K562 (cell line): Measurements from ENCODE around the gene GRK4. TPM values are rescaled to one million over a fixed set of nuclear protein-coding genes. Genes with fewer than 3 reads are reported as not detected.
A peak's percentile ranks its signal among the peaks of the same experiment; 100 is the strongest.

ENCODE experiments used
- ATAC-seq: fragments of 200-7000 bp; cut with Tn5 transposase; 3 replicates; pipeline ENCODE4 v1.9.1; 2020; ENCODE audit warnings: moderate library complexity
- BruUV-seq: library from RNA; stranded (reverse); fragments of 400-500 nt; replicated peaks from 2 replicates; lab custom pipeline; 2021; lab: Mats Ljungman, UMichigan
- CTCF ChIA-PET: fragments of 300-600 bp; formaldehyde crosslinking; extraction: SDS; loops from one replicate; lab custom pipeline; 2021; ENCODE audit warnings: low intra/inter-chr PET ratio; lab: Yijun Ruan, JAX
- POLR2A ChIA-PET: fragments of 300-600, 350-650 bp; sonication (Branson Sonifier 250); formaldehyde crosslinking; extraction: SDS; loops from one replicate; lab custom pipeline; 2021; ENCODE audit warnings: antibody characterized with exemption, inconsistent platforms; lab: Yijun Ruan, JAX
- DNase-seq, 4 experiments: peaks; one replicate each; pipeline versions ENCODE4 v3.0.0 to v3.0.0-alpha.2; 2011 to 2018; ENCODE audit warnings: low spot score in 3 of 4, mixed read lengths in 3 of 4; ENCODE audit errors: extremely low read depth in 1 of 4
- FAIRE-seq: peaks from 2 replicates; lab custom pipeline; 2011; peaks lifted over from hg19 to GRCh38; lab: Jason Lieb, UNC
- H2AFZ ChIP-seq: 2 replicates; pipeline ENCODE4 v1.6.0; 2011; ENCODE audit warnings: low read depth, low read length, control low read depth, inconsistent platforms
- H3K27ac ChIP-seq: fragments of 200-600 bp; 3 replicates; pipeline ENCODE4 v1.8.0; 2011; ENCODE audit warnings: low read depth, mild to moderate bottlenecking, control low read depth, inconsistent platforms, low read length, moderate library complexity, mixed read lengths; ENCODE audit errors: extremely low read depth
- H3K27me3 ChIP-seq, 2 experiments: fragments of 300-600 bp in 1 of 2; 2 replicates in 1 of 2; 3 replicates in 1 of 2; pipeline versions ENCODE4 v1.6.0 to v1.8.0; 2011; ENCODE audit warnings: inconsistent platforms in 2 of 2, low read length in 2 of 2, mild to moderate bottlenecking in 1 of 2, mixed read lengths in 1 of 2, moderate library complexity in 1 of 2; ENCODE audit not compliant: control insufficient read depth in 2 of 2, insufficient read depth in 2 of 2
- H3K36me3 ChIP-seq: fragments of 300-600 bp; 3 replicates; pipeline ENCODE4 v1.8.0; 2011; ENCODE audit warnings: mild to moderate bottlenecking, low read length, inconsistent platforms; ENCODE audit not compliant: control insufficient read depth, insufficient read depth
- H3K4me1 ChIP-seq, 2 experiments: fragments of 200-600 bp in 1 of 2; replicated peaks in 1 of 2; 2 replicates in 1 of 2; 3 replicates in 1 of 2; pipeline versions ENCODE4 v1.5.1 to v1.8.0; 2011; ENCODE audit warnings: inconsistent platforms in 2 of 2, low read length in 2 of 2, mild to moderate bottlenecking in 1 of 2, mixed read lengths in 1 of 2, moderate library complexity in 1 of 2; ENCODE audit not compliant: control insufficient read depth in 2 of 2, insufficient read depth in 2 of 2
- H3K4me2 ChIP-seq: 2 replicates; pipeline ENCODE4 v1.6.1; 2011; ENCODE audit warnings: low read length, control low read depth, inconsistent platforms, mixed read lengths; ENCODE audit not compliant: insufficient read depth
- H3K4me3 ChIP-seq: fragments of 200-600 bp; sonication (generic), shearing (Covaris generic); 2 replicates; pipeline ENCODE4 v1.5.1; 2016; ENCODE audit warnings: control low read depth, inconsistent platforms
- H3K79me2 ChIP-seq: fragments of 200-600 bp; 3 replicates; pipeline ENCODE4 v1.8.0; 2011; ENCODE audit warnings: low read length, inconsistent platforms; ENCODE audit not compliant: control insufficient read depth, insufficient read depth
- H3K9ac ChIP-seq, 2 experiments: 2 replicates each; pipeline versions ENCODE4 v1.6.0 to v1.6.1; 2011; ENCODE audit warnings: low read depth in 2 of 2, low read length in 2 of 2, control low read depth in 1 of 2, inconsistent platforms in 1 of 2, mild to moderate bottlenecking in 1 of 2, mixed read lengths in 1 of 2; ENCODE audit not compliant: insufficient read depth in 1 of 2
- H3K9me1 ChIP-seq: one replicate; pipeline ENCODE4 v1.6.0; 2011; ENCODE audit warnings: inconsistent platforms, mild to moderate bottlenecking, low read length, moderate library complexity; ENCODE audit not compliant: control insufficient read depth, insufficient read depth
- H3K9me3 ChIP-seq: replicated peaks from 2 replicates; pipeline ENCODE4 v1.5.1; 2011; ENCODE audit warnings: low read depth, low read length, inconsistent platforms; ENCODE audit not compliant: control insufficient read depth, insufficient read depth
- H4K20me1 ChIP-seq: replicated peaks from 2 replicates; pipeline ENCODE4 v1.6.1; 2011; ENCODE audit warnings: low read length, inconsistent platforms, mixed read lengths; ENCODE audit not compliant: control insufficient read depth, insufficient read depth
- HDAC1 ChIP-seq, 2 experiments: fragments of 450-650 bp; IDR thresholded peaks; 2 replicates each; pipeline ENCODE4 v1.6.1; 2016 to 2017; ENCODE audit warnings: inconsistent platforms in 1 of 2, mild to moderate bottlenecking in 1 of 2, moderate library complexity in 1 of 2
- HNRNPH1 ChIP-seq: fragments of 200-400 bp; formaldehyde crosslinking; optimal IDR thresholded peaks from 2 replicates; pipeline ENCODE3; 2017; ENCODE audit warnings: low read depth, mild to moderate bottlenecking, low read length, moderate library complexity
- IRF2 ChIP-seq: sonication (generic); formaldehyde crosslinking; IDR thresholded peaks from 2 replicates; pipeline ENCODE4 v1.8.1; 2022; ENCODE audit warnings: mild to moderate bottlenecking, missing genetic modification reagents
- POLR2G ChIP-seq: fragments of 200-400 bp; formaldehyde crosslinking; IDR thresholded peaks from 2 replicates; pipeline ENCODE4 v1.6.1; 2017; ENCODE audit warnings: low read depth, mild to moderate bottlenecking, antibody characterized with exemption, low read length, moderate library complexity
- RFX1 ChIP-seq: fragments of 450-650 bp; IDR thresholded peaks from 2 replicates; pipeline ENCODE4 v1.6.1; 2016; ENCODE audit warnings: mild to moderate bottlenecking, moderate library complexity
- ZNF143 ChIP-seq: sonication (generic); formaldehyde crosslinking; IDR thresholded peaks from 2 replicates; pipeline ENCODE4 v1.9.0; 2022; ENCODE audit warnings: mild to moderate bottlenecking, missing genetic modification reagents
- WGBS: fragments of 100-300 bp; shearing (Covaris generic); methylation state at CpG from one replicate; pipeline ENCODE4 v1.1.6; 2016; ENCODE audit warnings: low coverage, mixed read lengths; ENCODE audit not compliant: insufficient coverage; ENCODE audit errors: missing lambda C conversion rate; 5-methylcytosine and 5-hydroxymethylcytosine counted together
- in situ Hi-C: fragments of 300-500 bp; cut with MboI; formaldehyde crosslinking; loops from 4 replicates; pipeline ENCODE4 v1.15.0; 2018; ENCODE audit warnings: inconsistent platforms, mixed read lengths
- intact Hi-C: fragments of 100-400 bp; cut with micrococcal nuclease; formaldehyde crosslinking; loops from 2 replicates; pipeline ENCODE4 v1.14.2; 2022
- polyA plus RNA-seq, 8 experiments: library from polyadenylated mRNA; depleted of rRNA in 4 of 8; stranded (reverse) in 5 of 8; unstranded in 3 of 8; fragments of >200 nt; fragmentation: Nextera tagmentation in 2 of 8; fragmentation: Illumina TruSeq in 1 of 8; extraction: Ambion mirVana in 2 of 8; extraction: Trizol in 1 of 8; gene quantifications; 2 replicates each; pipeline versions ENCODE4 v1.2.1 to v1.2.3, GENCODE V29; 2011 to 2014; ENCODE audit warnings: inconsistent platforms in 1 of 8, missing spikeins in 1 of 8
- total RNA-seq, 7 experiments: library from RNA; depleted of rRNA in 6 of 7; stranded (reverse); fragments of >200 nt in 6 of 7; fragmentation: Illumina TruSeq in 2 of 7; extraction: Trizol in 2 of 7; gene quantifications; 2 replicates each; pipeline versions ENCODE4 v1.2.1 to v1.2.3, GENCODE V29; 2011 to 2021; ENCODE audit warnings: low replicate concordance in 1 of 7
- TF ChIP-seq, protein P1 (sequence below): fragments of 200-800 bp; sonication (Bioruptor generic); IDR thresholded peaks from 2 replicates; pipeline ENCODE4 v1.6.1; 2016; ENCODE audit warnings: missing genetic modification characterization, missing compliant biosample characterization
- TF ChIP-seq, protein P2 (sequence below): sonication (generic); formaldehyde crosslinking; IDR thresholded peaks from 2 replicates; pipeline ENCODE4 v1.4.0; 2020; ENCODE audit warnings: mild to moderate bottlenecking, missing genetic modification reagents
- TF ChIP-seq, protein P3 (sequence below), 2 experiments: fragments of 450-650 bp in 1 of 2; sonication (generic) in 1 of 2; formaldehyde crosslinking in 1 of 2; IDR thresholded peaks in 1 of 2; conservative IDR thresholded peaks in 1 of 2; 2 replicates each; pipeline versions ENCODE4 v1.6.1 to v1.8.1; 2016 to 2023; ENCODE audit warnings: mild to moderate bottlenecking in 2 of 2, moderate library complexity in 2 of 2, inconsistent platforms in 1 of 2, missing genetic modification reagents in 1 of 2

The GRK4 gene
- total and polyA plus RNA-seq, 9 of the 15 experiments (the other 6 are each of a cell fraction or from before 2014, with no cell fraction given), result 1.1 to 4.8 (median 2.6) TPM

DNA sequence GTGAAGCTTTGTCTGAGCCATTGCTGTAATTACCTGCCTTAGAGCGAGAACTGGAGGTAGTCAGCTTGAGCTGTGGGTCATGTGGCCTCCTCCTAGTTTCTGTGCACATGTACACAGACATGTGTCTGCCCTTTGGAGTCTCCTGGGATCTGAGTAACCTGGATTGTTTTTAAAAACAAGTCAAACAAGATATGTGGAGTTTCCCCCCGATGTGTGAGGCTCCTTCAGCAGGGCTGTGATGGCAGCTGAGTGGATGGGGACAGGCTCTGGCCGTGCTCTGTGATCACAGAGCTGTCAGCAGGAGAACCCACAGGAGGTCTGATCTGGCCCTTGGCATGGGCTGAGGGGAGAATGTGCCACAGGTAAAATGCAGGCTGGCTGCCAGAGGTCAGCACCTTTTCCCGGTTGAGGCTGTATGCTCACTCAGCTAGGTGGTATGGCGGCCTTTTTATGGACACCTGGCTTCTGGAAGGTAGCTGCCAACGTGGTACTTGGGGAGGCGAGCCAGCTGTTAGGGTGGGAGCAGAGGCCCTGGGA lies 38.5 kb upstream of the GRK4 start:
- intact Hi-C loops (no loop called here), in situ Hi-C loops (no loop called here)
- FAIRE-seq, result no peak
- ChIA-PET CTCF (no interaction called here), POLR2A (interaction anchor here (0.7 kb wide), 1 partner anchor 96 kb away, joined by 3 read pairs; no protein-coding TSS in a partner anchor)
- H3K4me1 ChIP-seq, result peaks cover 0 to 6% of the 10 kb centered on the region in 2 experiments; a peak in 1 of 5 replicates
- H3K9me3 ChIP-seq, result no peaks in the 10 kb centered on the region
- H4K20me1 ChIP-seq, result 0 out of 2 replicates have a peak, but pooled peaks cover 8% of the 10 kb centered on the region
- H3K9me1 ChIP-seq, result no peaks in the 10 kb centered on the region
- H3K27ac ChIP-seq, result no peak overlapping the region
- TF ChIP-seq, protein P1, sequence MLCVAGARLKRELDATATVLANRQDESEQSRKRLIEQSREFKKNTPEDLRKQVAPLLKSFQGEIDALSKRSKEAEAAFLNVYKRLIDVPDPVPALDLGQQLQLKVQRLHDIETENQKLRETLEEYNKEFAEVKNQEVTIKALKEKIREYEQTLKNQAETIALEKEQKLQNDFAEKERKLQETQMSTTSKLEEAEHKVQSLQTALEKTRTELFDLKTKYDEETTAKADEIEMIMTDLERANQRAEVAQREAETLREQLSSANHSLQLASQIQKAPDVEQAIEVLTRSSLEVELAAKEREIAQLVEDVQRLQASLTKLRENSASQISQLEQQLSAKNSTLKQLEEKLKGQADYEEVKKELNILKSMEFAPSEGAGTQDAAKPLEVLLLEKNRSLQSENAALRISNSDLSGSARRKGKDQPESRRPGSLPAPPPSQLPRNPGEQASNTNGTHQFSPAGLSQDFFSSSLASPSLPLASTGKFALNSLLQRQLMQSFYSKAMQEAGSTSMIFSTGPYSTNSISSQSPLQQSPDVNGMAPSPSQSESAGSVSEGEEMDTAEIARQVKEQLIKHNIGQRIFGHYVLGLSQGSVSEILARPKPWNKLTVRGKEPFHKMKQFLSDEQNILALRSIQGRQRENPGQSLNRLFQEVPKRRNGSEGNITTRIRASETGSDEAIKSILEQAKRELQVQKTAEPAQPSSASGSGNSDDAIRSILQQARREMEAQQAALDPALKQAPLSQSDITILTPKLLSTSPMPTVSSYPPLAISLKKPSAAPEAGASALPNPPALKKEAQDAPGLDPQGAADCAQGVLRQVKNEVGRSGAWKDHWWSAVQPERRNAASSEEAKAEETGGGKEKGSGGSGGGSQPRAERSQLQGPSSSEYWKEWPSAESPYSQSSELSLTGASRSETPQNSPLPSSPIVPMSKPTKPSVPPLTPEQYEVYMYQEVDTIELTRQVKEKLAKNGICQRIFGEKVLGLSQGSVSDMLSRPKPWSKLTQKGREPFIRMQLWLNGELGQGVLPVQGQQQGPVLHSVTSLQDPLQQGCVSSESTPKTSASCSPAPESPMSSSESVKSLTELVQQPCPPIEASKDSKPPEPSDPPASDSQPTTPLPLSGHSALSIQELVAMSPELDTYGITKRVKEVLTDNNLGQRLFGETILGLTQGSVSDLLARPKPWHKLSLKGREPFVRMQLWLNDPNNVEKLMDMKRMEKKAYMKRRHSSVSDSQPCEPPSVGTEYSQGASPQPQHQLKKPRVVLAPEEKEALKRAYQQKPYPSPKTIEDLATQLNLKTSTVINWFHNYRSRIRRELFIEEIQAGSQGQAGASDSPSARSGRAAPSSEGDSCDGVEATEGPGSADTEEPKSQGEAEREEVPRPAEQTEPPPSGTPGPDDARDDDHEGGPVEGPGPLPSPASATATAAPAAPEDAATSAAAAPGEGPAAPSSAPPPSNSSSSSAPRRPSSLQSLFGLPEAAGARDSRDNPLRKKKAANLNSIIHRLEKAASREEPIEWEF, result no peak
- TF ChIP-seq, protein P2, sequence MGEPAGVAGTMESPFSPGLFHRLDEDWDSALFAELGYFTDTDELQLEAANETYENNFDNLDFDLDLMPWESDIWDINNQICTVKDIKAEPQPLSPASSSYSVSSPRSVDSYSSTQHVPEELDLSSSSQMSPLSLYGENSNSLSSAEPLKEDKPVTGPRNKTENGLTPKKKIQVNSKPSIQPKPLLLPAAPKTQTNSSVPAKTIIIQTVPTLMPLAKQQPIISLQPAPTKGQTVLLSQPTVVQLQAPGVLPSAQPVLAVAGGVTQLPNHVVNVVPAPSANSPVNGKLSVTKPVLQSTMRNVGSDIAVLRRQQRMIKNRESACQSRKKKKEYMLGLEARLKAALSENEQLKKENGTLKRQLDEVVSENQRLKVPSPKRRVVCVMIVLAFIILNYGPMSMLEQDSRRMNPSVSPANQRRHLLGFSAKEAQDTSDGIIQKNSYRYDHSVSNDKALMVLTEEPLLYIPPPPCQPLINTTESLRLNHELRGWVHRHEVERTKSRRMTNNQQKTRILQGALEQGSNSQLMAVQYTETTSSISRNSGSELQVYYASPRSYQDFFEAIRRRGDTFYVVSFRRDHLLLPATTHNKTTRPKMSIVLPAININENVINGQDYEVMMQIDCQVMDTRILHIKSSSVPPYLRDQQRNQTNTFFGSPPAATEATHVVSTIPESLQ (CRISPR knock-in tag), result no peak
- TF ChIP-seq POLR2G, result no peak
- TF ChIP-seq HDAC1 (IDR thresholded peaks at IDR 0.05), result no peak
- TF ChIP-seq IRF2 (CRISPR knock-in tag), result no peak
- TF ChIP-seq, protein P3, sequence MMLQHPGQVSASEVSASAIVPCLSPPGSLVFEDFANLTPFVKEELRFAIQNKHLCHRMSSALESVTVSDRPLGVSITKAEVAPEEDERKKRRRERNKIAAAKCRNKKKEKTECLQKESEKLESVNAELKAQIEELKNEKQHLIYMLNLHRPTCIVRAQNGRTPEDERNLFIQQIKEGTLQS (IDR thresholded peaks at IDR 0.05), result no peak
- TF ChIP-seq, protein P3 (CRISPR knock-in tag; conservative IDR thresholded peaks at IDR 0.05), result no peak
- TF ChIP-seq ZNF143, result no peak
- TF ChIP-seq RFX1, result no peak
- TF ChIP-seq HNRNPH1, result no peak
- DNase-seq, result no peak
- no peaks in the 10 kb centered on the region for H3K27me3 ChIP-seq
- H3K4me2 ChIP-seq, result no peak overlapping the region
- H3K4me3 ChIP-seq, result no peak overlapping the region
- no peak overlapping the region for H2AFZ ChIP-seq
- no peak for ATAC-seq
- peak overlapping the region in 1 of 2 experiments; percentile 81; a peak in 2 of 4 replicates for H3K9ac ChIP-seq
- WGBS, result 89% methylated on average over 7 of the region's 7 CpGs
- H3K36me3 ChIP-seq, result peaks cover 63% of the 10 kb centered on the region; the same call in 2 of the 3 replicates
- H3K79me2 ChIP-seq, result no peaks in the 10 kb centered on the region
- no TSS peak for BruUV-seq
